ENCODE measurements around the gene SF3B1. TPM values are rescaled to one million over a fixed set of nuclear protein-coding genes. Genes with fewer than 3 reads are reported as not detected.

SF3B1 gene, protein sequence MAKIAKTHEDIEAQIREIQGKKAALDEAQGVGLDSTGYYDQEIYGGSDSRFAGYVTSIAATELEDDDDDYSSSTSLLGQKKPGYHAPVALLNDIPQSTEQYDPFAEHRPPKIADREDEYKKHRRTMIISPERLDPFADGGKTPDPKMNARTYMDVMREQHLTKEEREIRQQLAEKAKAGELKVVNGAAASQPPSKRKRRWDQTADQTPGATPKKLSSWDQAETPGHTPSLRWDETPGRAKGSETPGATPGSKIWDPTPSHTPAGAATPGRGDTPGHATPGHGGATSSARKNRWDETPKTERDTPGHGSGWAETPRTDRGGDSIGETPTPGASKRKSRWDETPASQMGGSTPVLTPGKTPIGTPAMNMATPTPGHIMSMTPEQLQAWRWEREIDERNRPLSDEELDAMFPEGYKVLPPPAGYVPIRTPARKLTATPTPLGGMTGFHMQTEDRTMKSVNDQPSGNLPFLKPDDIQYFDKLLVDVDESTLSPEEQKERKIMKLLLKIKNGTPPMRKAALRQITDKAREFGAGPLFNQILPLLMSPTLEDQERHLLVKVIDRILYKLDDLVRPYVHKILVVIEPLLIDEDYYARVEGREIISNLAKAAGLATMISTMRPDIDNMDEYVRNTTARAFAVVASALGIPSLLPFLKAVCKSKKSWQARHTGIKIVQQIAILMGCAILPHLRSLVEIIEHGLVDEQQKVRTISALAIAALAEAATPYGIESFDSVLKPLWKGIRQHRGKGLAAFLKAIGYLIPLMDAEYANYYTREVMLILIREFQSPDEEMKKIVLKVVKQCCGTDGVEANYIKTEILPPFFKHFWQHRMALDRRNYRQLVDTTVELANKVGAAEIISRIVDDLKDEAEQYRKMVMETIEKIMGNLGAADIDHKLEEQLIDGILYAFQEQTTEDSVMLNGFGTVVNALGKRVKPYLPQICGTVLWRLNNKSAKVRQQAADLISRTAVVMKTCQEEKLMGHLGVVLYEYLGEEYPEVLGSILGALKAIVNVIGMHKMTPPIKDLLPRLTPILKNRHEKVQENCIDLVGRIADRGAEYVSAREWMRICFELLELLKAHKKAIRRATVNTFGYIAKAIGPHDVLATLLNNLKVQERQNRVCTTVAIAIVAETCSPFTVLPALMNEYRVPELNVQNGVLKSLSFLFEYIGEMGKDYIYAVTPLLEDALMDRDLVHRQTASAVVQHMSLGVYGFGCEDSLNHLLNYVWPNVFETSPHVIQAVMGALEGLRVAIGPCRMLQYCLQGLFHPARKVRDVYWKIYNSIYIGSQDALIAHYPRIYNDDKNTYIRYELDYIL
- 143 and 159 TPM in 2 replicates for total RNA-seq

DNA sequence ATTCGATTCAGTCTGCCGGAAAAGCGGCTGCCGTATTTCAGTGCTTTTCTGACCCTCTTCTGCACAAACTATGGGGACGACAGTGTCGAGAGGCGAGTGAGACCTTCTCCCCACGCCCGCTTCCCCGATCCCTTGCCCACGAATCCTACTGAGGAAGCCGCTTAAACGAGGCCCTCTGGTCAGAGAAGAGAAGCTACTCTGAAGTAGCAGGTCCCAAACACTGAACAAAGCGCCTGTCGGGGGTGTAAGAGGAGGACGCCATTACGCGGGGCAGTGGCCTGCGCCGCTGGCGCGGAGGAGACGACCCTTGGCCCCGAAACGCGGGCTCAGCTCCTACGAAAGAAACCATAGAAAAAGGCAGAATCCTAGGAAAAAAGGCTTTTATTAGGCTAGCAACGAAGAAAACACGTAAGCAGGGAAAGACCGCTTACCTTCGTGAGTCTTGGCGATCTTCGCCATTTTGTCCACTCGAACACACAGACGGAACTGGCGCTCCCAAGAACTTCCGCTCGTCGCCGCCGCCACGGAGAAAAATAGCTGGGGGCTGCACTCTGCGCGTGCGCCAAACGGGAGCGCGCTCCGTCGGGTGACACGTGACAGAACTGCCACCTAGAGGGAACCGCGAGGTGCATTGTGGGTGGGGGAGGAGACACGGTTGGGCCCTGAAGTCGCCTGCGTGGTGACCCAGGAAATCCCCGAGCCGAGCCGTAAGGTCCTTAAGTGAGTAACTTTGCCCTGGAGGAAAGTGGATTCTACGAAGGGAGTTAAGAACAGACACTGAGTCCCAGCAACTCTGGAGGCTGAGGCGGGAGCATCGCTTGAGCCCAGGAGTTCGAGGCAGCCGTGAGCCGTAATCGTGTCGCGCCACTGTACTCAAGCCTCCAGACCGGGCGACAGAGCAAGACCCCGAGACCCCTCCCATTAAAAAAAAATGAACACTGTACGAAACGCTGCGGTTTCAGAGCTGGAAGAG, at the start of gene SF3B1:
TSS of gene SF3B1 (minus strand) at position 488 of the 973 bp plus-strand sequence. CDS start at position 459, 29 bp downstream.

GRCh38 chr2:197453123-197453913, 18.5 kb upstream of the SF3B1 start, which contains the start of gene COQ10B:
Gene COQ10B, plus strand, starts transcription at chr2:197453552. Its CDS starts 9 bp downstream, at chr2:197453561.

Other genes with a start within 250 kb of the SF3B1 start
- 5.2 and 7.6 TPM in 2 replicates for gene ANKRD44, start 124.2 kb downstream of the SF3B1 start, total RNA-seq
- 29.6 and 42.1 TPM in 2 replicates for gene COQ10B, start 18.5 kb upstream of the SF3B1 start, total RNA-seq
- 132 and 142 TPM in 2 replicates for gene HSPD1, start 64.8 kb upstream of the SF3B1 start, total RNA-seq
- 48.7 and 102 TPM in 2 replicates for gene HSPE1, start 65.4 kb upstream of the SF3B1 start, total RNA-seq
- 26.1 and 31.1 TPM in 2 replicates for gene MOB4, start 81.0 kb upstream of the SF3B1 start, total RNA-seq
- gene RFTN2, start 240.6 kb upstream of the SF3B1 start, total RNA-seq: 0.72 and 5.0 TPM in 2 replicates

All from cardiac atrium fibroblast (primary cell).